HG03521 (cell line): Measurements from ENCODE around the gene C4orf51.
A peak's percentile ranks its signal among the peaks of the same experiment; 100 is the strongest.

Experiments
- ATAC-seq: cut with Tn5 transposase; IDR thresholded peaks from one replicate; pipeline ENCODE4 v1.9.1; 2021; ENCODE audit warnings: mild to moderate bottlenecking, moderate library complexity; ENCODE audit not compliant: unreplicated experiment

The C4orf51 gene

DNA sequence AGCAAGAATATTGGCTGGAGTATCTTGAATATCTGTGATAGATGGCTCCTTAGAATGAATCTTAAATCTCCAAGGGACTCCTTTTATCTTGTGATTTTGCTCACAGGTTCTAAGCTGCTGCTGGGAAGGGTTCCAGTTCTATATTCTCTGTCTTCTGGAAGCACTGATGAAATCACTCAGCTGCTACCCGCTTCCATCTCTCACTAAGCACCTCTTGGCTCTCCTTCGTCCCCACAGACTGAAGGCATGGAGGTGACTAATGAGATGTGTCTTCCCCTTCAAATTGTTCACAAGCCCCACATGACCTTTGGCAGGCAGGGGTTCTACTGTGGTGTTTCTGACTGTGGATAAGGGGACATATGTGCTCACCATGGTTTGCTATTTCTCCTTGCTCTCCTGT is 75.9 kb downstream of the C4orf51 start:
- ATAC-seq, result no peak

DNA sequence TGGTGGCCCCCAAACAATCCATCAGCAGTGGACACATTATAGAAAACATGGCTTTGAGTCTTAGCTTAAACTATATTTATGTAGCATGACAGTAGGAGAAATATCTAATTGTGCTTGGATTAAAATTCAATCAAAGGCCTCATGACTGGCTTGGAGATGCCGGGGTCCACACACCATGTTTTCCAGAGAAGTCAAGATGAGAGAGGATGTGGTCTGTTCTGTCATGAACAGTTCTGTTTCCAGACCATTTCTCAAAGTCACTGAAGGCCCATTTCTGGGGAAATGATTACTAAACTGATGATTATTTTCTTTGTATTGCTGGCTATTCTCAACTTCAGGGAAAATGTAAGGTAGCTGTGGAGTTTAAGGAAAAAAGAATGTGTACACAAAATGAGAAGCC is 76.3 kb downstream of the C4orf51 start:
- ATAC-seq, result no peak

DNA sequence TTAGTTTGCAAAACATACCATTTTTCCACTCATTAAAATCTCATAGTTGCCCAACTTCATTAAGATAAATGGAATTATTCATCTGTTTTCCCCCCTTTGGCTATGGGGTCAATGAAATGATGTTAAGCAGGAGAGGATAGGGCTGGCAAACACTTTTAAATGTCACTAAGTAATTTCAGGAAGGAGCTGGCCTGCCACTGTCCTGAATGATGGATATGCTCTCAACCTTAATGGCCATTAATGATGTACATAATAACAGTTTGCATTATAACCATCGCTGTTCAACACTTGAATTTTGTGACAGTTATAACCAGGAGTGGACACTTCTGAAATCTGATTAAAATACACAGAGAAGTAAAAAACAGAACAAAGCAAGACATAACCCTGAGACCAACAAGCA is 77.2 kb downstream of the C4orf51 start:
- no peak for ATAC-seq

DNA sequence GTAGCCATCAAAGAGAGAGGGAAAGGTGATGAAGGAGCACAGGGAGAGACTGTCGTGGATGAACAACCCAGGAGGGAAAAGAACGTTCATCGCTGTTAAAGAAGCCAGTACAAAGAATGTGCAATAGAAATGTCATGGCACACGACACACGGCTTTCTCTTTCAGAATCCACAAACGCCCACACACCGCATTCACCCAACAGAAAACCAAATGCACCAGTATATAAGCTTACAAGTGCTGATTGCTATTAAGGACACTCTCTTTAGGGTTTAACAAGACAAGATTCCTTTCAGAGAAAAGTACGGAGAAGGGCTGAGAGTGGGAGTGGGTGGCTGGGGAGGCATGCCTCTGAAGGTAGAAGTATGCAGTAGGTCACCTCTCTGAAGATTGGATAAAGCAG is 80.2 kb downstream of the C4orf51 start:
- ATAC-seq, result no peak

DNA sequence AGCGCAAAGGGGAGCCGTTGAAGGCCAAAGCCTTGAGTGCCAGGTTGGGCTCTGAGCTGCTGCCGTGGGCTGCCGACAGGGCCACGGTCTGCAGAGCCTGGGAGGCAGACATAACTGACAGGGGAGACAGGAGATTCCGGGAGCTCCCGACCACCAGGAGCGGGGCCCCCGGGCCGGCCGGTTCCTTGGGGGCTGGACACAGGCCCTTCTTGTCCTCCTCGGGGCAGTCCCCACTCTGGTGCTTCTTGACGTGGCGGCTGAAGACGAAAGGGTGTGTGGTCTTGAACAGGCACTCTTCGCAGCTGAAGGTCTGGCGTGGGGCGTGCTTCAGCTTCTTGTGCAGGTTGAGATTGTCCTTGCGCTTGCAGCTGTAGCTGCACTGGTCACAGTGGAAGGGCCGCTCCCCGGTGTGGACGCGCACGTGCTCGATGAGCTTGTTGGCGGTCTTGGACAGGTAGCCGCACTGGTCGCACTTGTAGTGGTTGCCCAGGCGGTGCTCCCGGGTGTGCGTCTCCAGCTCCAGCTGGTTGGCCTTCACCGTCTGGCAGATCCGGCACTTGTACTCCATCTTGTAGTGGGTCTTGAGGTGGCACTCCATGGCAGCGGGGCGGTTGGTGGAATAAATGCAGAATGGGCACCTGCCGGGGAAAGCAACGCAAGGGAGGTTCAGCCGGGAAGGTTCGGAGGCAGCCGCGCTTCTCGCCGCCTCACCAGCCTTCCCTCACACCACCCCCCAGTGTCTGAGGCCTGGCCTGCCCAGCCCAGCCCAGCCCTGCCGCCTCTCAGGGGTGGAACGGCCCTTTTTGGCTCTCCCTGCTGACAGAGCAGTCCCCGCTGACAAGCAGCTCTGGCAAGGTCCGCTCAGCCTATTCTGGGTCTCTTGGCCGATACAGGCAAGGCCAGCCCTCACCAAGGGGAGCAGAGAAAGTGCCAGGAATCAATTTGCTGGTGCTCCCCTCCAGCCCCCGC is 81.3 kb downstream of the C4orf51 start:
- no peak for ATAC-seq

DNA sequence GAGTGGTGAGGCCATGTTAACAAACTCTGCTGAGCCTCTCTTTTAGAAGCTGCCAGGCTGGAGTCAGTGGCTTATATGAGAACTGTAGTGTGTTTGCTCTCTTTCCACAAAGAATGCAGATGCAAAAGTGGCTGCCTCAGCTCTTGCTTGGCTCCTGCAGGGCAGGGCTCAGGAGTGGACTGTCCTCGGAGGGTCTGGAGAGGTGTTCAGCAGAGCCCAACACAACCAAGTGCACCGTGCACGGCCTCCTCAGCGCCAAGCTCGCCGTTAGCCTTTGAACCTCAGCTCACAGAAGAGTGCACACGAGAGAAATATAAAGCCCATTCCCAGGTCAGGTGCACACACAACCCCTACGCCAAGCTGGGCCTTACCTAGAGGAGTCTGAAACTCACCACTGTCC is 82.8 kb downstream of the C4orf51 start:
- ATAC-seq, result no peak

DNA sequence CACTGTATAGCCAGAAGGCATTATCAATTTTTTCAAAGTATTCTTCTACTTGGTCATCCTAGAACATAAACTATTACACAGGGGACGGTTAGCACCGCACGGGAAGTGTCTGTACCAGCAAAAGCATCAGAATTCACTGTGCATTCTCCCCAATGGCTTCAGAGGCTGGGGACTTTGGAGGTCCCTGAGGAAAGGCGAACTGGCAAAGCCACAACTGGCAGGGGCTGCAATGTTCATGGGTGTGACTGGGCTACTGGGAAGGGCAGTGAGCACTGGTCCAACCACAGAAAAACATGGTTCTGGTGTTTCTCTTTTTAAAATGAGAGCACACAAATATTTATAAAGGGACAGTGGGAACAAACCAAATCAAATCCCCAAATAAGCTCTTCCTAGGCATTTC is 83.5 kb downstream of the C4orf51 start:
- ATAC-seq, result no peak

DNA sequence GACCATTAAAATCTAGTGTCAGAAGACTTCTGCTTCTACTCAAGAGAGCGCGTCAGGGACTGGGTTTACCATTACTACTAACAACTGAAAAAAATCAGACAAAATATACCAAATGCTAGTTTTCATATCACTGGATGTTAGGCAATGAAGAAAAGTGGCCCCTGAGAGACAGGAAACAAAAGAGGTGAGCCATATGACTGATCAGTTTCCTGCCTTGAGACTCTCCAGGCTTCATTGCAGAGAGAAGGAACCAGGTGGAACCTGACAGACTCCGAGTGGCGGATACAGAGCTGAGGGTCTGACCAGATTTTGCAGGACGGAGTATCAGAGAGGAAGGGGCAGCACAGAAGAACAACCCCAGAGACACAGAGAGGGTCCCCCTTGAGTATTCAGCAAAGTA is 86.3 kb downstream of the C4orf51 start:
- ATAC-seq, result no peak

DNA sequence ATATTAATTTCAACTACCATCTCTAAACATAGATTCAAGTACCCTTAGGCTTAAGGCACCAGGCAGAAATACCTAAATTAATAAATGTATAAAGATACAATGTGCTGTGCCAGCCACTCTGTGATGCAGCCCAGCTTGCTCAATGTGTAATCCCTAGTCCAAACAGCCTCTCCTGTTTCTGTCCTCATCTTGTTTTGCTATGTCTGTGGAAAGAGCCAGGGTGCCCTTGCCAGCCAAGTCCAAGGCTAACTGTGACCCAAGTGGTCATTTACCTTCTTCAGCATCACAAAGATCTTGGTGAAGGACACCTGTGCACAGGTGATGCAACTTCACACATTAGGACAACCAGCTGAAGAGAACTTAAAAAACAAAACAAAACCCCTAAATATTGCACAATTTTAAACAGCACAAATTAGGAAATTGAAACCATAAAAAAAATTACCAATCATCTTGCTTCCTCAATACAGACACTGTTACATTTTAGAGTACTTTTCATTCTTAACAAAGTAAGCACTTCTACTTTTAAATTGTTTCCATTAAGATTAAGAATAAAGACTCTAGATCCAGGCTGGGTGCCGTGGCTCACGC is 89.6 kb downstream of the C4orf51 start:
- no peak for ATAC-seq

DNA sequence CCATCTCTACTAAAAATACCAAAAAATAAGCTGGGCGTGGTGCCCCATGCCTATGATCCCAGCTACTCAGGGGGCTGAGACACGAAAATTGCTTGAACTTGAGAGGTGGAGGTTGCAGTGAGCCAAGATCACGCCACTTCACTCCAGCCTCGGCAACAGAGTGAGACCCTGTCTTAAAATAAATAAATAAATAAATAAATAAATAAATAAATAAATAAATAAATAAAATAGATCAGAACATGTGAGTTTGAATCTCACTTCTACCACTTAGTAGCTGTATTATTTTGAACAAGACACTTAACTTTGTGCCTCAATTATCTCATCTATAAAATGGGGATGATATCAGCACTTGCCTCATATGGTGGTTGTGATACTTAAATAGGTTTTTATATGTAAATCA is 90.2 kb downstream of the C4orf51 start:
- no peak for ATAC-seq

DNA sequence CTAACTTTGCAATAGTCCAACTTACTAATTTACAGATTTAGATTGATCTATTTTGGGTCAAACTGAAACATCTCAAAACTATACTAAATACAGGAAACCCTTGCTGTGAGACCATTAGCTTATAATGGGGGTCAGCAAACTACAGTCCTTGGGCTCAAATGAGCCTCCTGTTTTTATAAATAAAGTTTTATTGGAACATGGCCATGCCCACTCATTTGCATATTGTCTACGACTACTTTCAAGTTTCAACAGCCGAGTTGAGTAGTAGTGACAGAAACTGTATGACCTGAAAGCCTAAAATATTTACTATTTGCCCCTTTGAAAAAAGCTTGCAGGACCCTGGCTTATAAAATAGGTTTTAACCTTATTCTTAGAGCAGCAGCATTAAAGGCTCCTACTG is 92.4 kb downstream of the C4orf51 start:
- no peak for ATAC-seq

DNA sequence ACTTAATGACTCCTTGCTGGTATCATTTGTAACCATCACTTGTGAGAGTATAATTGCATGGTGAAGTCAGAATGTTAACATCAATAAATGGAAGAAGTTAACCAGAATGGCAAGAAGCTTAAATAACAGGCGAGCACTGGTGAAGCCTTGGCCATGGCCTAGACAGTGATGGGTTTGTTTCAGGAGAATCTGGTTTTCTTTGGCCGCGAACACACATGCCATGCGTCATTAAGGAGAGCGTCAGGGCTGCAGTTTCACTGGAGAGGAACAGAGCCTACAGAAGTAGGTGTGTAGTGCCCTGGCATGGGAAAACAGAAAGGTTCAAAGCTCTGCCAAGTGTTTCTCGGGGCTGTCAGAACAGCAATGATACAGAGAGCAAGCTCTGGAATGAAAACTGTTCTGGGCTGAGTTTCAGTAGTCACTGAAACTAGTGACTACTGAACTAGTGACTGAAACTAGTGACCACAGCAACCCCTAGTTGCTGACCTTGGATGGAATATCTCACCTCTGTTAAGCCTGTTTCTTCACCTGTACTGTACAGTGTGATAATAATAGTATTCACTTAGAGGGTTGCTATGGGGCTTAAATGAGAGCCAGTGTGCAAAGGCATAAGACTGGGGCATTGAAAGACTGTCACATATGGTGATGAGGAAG is 93.8 kb downstream of the C4orf51 start:
- ATAC-seq, result peak; percentile 95

DNA sequence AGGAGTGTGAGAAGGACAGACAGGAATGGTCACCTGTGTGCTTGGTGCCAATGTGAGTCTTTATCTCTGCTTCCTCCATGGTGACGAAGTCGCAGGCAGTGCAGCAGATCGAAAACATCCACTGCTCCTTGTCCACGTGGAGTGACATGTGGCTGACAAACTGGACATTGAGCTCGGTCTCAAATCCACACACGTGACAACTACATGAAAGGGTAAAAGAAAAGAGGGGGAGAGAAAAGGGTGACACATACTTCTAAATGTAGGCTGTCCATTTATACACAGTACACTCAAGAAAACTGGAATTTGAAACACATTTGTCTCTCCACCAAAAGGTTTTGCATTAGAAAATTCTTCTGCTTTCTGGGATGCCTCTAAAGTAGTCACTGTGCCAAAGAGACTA is 94.5 kb downstream of the C4orf51 start:
- ATAC-seq, result no peak

DNA sequence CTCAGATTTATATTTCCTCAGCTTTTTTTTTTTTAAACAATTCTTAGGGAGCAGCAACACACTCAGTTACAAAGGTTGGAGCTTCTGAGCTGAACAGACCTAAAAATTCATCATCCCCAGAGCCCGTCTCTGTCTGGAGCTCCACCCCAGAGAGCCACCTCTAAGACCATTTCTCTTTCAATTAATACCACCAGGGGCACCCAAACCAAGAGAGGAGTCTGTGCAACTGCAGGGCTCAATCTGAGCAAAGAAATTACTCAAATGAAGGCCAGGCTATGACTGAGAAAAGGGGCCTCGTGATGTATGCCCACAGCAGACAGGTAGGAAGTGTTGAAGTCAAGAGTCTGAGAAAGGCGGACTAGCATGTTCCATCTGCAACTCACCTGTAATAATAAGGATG is 95.5 kb downstream of the C4orf51 start:
- ATAC-seq, result no peak

DNA sequence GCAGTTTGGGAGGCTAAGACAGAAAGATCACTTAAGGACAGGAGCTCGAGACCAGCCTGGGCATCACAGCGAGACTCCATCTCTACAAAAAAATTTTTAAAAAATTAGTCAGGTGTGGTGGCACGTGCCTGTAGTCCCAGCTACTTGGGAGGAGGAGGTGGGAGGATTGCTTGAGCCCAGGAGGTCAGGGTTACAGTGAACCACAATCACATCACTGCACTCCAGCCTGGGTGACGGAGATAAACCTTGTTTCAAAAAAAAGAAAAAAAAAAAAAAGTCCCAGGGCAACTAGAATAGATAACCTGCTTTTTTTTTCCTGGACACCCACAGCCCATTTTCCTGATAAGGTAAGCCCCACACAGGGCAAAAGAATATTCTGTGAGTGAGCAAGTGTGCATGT is 96.3 kb downstream of the C4orf51 start:
- ATAC-seq, result no peak

DNA sequence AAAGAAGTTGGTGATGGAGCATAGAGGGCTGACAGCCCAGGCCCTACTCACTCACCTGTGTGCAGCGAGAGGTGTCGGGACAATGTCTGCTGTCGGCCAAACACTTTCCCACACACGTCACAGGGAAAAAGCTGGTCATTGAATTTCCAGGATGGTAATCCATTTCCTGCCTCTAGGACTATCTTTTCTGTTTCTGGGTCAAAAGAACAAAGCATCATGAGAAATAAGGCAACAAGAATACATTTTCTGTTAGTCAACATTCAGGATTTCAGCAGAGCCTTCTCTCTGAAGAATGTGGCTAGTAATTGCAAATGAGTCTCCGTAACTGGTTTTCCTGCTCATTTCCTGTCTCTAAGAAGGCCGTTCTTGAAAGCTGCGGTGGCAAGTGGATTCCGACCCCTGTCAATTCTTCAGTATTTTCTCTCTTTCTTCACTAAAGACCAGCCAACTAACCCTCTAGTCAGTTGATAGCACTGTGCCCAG is 99.4 kb downstream of the C4orf51 start:
- ATAC-seq, result no peak

DNA sequence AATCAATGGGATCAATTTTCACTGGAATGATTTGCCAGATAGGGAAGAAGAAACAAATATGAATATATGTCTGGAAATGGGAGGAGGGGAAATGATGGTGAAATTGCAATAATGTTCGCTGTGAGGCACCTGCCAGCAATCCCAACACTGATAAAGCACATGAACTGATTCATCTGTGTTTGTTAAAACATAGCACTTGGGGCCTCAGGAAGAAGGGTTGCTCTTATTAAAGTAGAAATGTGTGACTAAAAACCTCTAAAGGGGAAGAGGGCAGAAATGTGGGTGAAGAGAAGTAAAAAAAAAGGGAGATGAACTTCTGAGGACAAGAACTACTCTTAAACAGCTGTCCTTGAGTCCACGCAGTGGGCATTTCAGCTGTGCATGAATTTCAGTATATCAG is 101.4 kb downstream of the C4orf51 start:
- ATAC-seq, result no peak
